Thyroid gland (tissue), 4 donors: Measurements from ENCODE around the gene PRKCE.

ENCODE experiments used
- CTCF ChIP-seq, 6 experiments: fragments of 200-600 bp in 3 of 6; fragments of 450-650 bp in 3 of 6; sonication (generic) in 3 of 6; IDR thresholded peaks; one replicate each; pipeline ENCODE4 v1.5.1; 2016 to 2019; ENCODE audit warnings: antibody characterized with exemption in 6 of 6, mild to moderate bottlenecking in 2 of 6, inconsistent platforms in 1 of 6, moderate library complexity in 1 of 6
- POLR2A ChIP-seq, 2 donors: fragments of 450-650 bp; IDR thresholded peaks; one replicate each; pipeline ENCODE4 v1.6.1; 2017; ENCODE audit warnings: antibody characterized with exemption in 2 of 2, mild to moderate bottlenecking in 2 of 2, moderate library complexity in 1 of 2

- TF ChIP-seq POLR2A (IDR thresholded peaks at IDR 0.05) (no peak), CTCF (IDR thresholded peaks at IDR 0.05) (no peak)
Measured at GRCh38 chr2:45867800-45868199, 216.3 kb downstream of the PRKCE start.
